Activated CD8-positive, alpha-beta memory T cell treated with anti-CD3 and anti-CD28 coated beads, Interleukin-2, amount 50 U/mL, for 48 hours (primary cell): ENCODE data around the gene ITGB1BP1.
A peak's percentile ranks its signal among the peaks of the same experiment; 100 is the strongest.

Source experiments
- DNase-seq: peaks from one replicate; pipeline ENCODE4 v3.0.0-alpha.2; 2020

ITGB1BP1 gene

GRCh38 chr2:9424447-9425164 is 1.3 kb upstream of the ITGB1BP1 start:
- DNase-seq: no peak

DNA sequence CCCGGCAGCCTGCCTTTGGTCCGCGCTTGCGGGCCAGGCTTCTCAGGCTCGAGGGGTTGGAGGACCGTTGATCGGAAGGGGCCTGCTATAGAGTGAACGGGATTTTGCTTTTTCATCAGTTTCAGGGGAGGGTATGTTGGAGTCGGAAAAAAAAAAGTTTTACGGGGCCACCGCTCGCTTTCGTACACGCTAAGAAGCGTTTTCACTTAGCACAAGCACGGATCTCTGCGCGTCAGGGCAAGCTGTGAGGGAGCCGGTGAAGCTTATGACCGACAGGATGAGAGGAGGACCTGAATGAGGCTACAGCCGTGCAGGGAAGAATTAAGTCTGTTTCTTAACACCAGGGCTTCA is 569 bp upstream of the ITGB1BP1 start:
- DNase-seq: no peak

- peak; percentile 81 for DNase-seq
These were observed 818 bp downstream of the ITGB1BP1 start for GRCh38 chr2:9422321-9423099.

DNA sequence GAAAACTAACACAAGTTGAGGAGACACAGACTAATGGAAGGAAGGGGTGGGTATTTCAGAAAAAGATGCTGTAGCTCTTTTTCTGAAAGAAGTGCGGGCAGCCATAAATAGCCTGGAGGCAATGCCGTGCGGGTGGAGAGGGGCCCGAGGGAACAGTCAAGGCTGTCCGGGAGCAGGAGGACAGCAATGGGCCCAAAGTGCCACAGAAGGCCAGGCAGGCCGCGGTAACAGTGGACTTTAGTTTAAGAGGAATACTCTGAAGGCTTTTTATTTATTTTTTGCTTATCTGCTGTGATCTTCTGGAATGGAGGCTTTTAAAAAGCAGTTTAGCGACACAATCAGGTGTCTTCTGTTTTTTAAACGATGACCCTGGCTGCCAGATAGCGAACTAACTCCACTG is 2.8 kb downstream of the ITGB1BP1 start:
- DNase-seq: no peak

DNA sequence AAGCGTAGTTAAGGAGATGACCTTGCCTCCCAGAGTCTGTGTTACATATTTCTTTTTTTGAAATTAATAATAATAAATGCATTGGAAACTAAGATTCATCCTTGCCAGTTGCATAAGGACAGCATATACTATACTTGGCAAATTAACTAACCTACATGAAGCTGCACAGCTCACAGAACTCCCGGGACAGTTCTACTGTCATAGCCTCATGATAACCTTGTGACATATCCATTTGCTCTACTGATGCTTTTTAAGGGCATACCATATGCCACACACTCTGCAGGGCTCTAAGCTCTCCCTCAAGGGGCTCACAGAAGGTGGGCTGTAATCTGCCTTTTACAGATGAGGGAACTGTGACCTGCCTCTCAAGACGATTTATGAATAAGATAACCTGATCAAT is 3.8 kb downstream of the ITGB1BP1 start:
- DNase-seq: no peak

DNA sequence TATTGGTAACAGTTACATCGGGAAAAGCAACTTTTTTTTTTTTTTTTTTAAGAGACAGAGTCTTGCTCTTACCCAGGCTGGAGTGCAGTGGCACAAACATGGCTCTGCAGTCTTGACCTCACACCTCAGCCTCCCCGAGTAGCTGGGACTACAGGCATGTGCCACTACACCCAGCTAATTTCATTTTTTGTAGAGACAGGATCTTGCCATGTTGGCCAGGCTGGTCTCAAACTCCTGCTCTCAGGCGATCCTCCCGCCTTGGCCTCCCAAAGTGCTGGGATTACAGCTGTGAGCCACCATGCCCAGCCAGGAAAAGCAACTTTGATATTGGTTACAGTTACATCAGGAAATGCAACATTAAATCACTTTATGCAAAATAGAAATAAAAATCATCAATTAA is 4.6 kb downstream of the ITGB1BP1 start:
- DNase-seq: no peak

DNA sequence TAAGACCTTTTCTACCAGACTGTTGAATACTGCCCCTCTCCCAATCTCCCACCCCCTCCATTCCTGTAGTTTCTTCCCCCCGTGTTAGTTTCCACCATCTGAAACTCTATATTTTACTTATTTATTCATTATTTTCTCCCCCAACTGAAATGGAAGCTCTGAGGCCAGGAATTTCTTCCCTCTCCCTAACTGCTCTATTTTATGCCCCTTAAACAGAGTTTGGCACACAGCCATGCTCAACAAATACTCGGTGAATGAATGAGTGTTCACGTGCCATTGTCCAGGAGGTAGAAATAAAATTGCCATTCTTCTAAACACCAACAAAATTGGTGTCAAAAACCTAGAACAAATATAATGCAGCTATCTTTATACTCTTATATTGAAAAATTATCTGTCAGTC is 5.6 kb downstream of the ITGB1BP1 start:
- DNase-seq: no peak

DNA sequence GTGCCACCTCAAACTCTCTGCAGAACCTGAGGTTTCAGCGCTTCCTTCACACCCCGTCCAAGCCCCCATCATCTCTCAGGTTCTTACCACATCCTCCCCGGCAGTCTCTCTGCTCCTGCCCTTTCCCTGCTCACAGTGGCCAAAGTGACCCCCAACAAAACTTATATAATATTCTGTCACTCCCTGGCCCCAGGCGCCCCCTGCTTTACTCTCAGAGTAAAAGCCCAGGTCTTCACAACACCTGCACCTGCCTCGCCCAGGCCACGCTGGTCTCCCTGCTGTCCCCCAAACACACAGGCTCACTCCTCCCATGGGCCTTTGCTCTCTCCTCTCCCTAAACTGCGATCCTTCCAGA is 6.4 kb downstream of the ITGB1BP1 start:
- no peak for DNase-seq

GRCh38 chr2:9416267-9416961 is 6.9 kb downstream of the ITGB1BP1 start:
- no peak for DNase-seq

DNA sequence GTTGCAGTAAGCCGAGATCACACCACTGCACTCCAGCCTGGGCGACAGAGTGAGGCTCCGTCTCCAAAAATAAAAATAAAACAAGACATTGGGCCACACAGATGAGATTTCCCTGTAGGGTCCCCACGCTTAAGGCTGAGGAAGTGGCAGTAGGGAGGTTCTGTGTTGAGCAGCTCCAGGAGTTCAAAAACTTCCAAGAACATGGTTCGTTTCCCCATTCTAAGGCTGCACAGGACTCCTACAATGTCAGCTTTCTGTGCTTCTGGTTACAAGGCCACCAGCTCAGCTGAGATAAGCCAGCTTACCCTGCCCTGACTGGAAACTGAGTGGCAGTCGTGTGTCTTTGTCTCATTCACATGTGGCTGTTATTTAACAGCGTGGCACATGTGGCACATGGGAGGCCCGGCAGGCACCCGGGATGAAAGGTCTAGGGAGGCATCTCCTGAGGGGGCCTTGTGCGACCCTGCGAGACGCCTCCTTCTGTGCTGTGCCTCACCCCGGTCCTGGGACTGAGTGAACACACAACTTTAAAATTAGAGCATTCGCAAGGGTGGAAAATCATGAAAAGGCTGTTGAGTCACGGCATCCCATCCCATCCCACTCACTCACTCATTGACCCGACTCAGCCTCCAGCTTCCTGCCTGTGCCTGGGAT is 7.7 kb downstream of the ITGB1BP1 start:
- DNase-seq: no peak

DNA sequence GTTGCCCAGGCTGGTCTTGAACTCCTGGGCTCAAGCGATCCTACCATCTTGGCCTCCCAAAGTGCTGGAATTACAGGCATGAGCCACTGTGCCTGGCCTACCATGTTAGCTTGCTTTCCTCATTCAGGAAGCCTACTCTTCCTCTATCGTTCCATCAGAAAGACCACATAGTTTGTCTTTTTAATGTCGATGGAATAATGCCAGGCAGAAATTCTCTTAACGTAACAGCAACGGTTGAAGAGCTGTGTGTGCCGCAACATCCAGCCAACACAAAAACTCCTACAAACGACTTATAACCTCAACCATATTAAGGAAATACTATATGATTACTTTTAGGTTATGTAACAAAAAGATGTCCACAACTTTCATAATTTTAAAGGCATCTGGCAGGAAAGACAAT is 10.5 kb downstream of the ITGB1BP1 start:
- no peak for DNase-seq

- no peak for DNase-seq
These were observed 13.2 kb downstream of the ITGB1BP1 start for GRCh38 chr2:9410108-9410507.

DNA sequence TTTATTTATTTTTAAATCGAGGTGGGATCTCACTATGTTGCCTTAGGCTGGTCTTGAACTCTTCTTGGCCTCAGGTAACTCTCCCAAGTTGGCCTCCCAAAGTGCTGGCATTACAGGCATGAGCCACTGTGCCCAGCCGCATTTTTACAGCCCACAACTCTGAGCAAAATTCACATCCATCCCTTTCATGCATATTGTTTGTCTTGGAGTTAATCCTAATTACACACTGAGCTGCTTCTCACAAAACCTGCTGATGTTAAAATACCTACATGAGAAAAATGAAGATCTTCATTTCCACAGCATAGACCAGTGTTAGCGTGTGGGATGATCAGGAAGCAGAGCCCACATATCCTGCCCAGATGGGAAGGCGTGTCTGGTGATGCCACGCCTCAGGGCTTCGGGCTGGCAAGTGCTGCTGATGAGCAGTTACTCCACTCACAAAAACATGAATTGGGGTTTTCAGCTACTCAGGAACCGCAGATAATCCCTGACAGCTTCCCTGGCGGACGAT is 14.6 kb downstream of the ITGB1BP1 start:
- DNase-seq: no peak

- DNase-seq: no peak
These were observed 15.9 kb downstream of the ITGB1BP1 start for GRCh38 chr2:9407363-9407811.

GRCh38 chr2:9406529-9407362 is 16.6 kb downstream of the ITGB1BP1 start:
- DNase-seq: no peak

DNA sequence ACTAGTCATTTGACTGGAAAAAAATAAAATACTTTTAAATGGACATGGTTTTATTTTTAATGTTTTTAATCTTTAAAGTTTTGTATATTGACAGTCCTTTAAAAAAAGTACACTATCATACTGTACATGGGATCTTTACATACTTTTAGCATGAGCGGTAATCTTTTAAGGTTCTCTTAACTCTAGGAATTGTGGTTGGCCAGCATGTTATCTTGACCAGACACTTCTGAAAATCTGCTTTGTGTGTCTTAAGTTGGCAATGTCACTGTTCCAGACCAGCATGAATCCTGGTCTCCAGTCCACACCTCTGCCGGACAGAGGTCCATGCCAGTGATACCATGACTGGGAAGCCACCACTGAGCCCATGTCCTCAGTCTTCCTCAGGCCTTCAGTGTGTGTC is 17.7 kb downstream of the ITGB1BP1 start:
- no peak for DNase-seq

DNA sequence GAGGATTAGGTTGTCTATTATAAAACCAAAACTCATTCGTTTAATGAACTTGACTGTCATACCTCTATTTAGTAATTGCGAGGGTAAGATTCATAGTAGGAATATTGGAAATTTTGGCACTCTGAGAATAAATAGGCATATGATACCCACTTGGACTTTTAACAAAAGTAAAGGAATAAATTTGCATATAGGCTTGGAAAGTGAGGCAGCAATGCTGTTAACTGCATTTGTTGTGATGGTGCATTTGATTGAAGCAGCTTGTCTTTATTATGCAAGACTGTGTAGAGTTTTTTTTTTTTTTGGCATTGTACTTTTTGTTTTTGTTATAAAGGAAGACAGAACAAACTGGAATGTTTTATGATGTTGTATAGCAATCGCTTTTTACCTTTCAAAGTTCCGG is 18.9 kb downstream of the ITGB1BP1 start:
- no peak for DNase-seq

DNA sequence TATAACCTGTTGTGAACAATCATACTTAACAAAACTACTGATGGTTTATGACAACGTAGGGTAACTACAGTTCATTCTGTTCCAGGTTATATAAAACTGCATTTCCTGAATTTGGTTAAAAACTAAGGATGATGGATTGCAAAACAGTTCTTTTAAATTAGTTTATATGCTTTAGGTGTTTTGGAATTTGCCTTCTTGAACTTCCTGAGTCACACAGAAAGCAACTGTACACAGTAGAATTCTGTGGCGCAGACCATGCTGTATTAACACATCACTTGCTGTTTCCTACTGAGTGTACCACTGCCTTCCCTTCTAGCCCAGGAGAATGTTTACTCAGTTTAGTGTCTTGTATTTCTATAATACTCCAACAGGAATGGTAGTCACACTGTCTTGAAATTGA is 19.4 kb downstream of the ITGB1BP1 start:
- DNase-seq: no peak

GRCh38 chr2:9401646-9402371 is 21.5 kb downstream of the ITGB1BP1 start:
- DNase-seq: no peak

DNA sequence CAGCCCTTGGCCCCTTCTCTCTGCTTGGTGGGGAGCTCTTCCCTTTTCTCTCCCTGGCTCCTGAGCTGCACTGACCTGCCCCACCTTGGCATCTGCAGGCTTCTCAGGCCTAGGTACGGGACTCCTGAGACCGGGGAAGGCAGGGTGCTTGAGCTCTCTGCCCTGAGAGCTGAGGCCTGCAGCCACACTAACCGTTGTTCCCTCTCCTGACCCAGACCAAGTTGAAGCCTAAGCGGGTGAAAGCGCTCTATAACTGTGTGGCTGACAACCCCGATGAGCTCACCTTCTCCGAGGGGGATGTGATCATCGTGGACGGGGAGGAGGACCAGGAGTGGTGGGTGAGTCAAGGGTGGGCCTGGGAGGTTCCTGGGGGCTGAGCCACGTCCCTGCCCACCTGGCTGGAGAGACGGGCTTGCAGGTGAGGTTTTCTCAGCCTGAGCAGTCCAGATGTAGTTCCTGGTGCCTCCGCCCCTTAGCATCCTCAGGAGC is 22.2 kb downstream of the ITGB1BP1 start:
- no peak for DNase-seq

DNA sequence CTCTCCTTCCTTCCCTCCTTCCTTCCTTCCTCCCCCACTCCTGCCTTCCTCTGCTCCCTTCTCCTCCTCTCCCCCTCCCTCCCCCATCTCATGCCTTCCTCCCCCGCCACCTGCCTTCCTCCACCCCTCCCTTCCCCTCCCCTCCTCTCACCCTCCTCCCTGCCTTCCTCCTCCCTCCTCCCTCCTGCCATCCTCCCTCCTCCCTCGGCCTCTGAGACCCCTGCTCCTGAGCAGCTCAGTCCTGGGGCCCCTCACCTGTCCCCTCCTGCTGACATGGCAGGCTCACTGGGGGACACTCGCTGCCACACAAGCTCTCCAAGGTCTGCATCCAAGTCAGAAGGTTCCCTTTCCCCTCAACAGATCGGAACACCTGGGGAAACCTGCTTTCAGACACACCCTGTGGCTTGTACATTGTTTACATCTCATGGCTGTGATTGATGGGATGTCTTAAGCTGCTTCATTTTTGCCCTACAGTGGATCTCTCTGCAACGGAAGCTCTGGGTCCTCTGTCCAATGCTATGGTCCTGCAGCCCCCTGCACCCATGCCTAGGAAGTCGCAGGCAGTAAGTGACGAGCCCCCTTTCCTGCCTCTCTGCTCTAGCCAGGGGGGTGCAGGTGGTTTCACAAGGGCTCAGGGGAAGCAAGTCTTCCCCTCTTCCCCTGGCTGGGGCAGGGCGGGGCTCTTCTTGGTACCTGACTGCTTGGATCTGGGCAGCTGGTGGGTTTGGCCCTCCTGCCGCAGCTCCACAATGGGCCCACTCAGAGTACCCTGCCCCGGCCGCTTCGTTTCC is 22.9 kb downstream of the ITGB1BP1 start:
- DNase-seq: no peak
